HEK293T (cell line): ENCODE results near the gene SCN10A.

Source experiments
- ARNT ChIP-seq: fragments of 450-650 bp; IDR thresholded peaks from 2 replicates; pipeline ENCODE4 v1.6.1; 2017; ENCODE audit warnings: mild to moderate bottlenecking
- BHLHE40 ChIP-seq: fragments of 450-650 bp; IDR thresholded peaks from 2 replicates; pipeline ENCODE4 v1.6.1; 2016; ENCODE audit warnings: mild to moderate bottlenecking, moderate library complexity, borderline replicate concordance
- ELF4 ChIP-seq: fragments of 450-650 bp; IDR thresholded peaks from 2 replicates; pipeline ENCODE4 v1.6.1; 2017; ENCODE audit warnings: antibody characterized with exemption
- FOXK2 ChIP-seq: fragments of 450-650 bp; IDR thresholded peaks from 2 replicates; pipeline ENCODE4 v1.6.1; 2016; ENCODE audit warnings: mild to moderate bottlenecking
- HDGF ChIP-seq: fragments of 450-650 bp; IDR thresholded peaks from 2 replicates; pipeline ENCODE4 v1.6.1; 2017; ENCODE audit warnings: antibody characterized with exemption, borderline replicate concordance
- L3MBTL2 ChIP-seq: fragments of 450-650 bp; conservative IDR thresholded peaks from 2 replicates; pipeline ENCODE4 v1.6.1; 2016; ENCODE audit warnings: mild to moderate bottlenecking
- LEF1 ChIP-seq: fragments of 450-650 bp; IDR thresholded peaks from 2 replicates; pipeline ENCODE4 v1.6.1; 2017; ENCODE audit warnings: mild to moderate bottlenecking, borderline replicate concordance
- NFRKB ChIP-seq: fragments of 450-650 bp; IDR thresholded peaks from 2 replicates; pipeline ENCODE4 v1.6.1; 2016; ENCODE audit warnings: mild to moderate bottlenecking, moderate library complexity
- PKNOX1 ChIP-seq: fragments of 450-650 bp; IDR thresholded peaks from 2 replicates; pipeline ENCODE4 v1.6.1; 2016
- SP1 ChIP-seq: fragments of 450-650 bp; IDR thresholded peaks from 2 replicates; pipeline ENCODE4 v1.6.1; 2017
- TARDBP ChIP-seq: fragments of 450-650 bp; IDR thresholded peaks from 2 replicates; pipeline ENCODE4 v1.6.1; 2016

GRCh38 chr3:38834717-38835116 lies 18.7 kb upstream of the SCN10A start:
- TF ChIP-seq L3MBTL2 (no peak), PKNOX1 (no peak), ARNT (no peak), HDGF (no peak), BHLHE40 (no peak), SP1 (no peak), ELF4 (no peak), FOXK2 (no peak), NFRKB (no peak), TARDBP (no peak), LEF1 (no peak)
